DMS153 (cell line): ENCODE data around the gene BRWD1.

Experiments used
- DNase-seq: peaks from one replicate; lab custom pipeline; 2025; lab: John Stamatoyannopoulos, UW

The BRWD1 gene

GRCh38 chr21:39134288-39134810 is 179.1 kb downstream of the BRWD1 start:
- no peak for DNase-seq
